Endothelial cell of umbilical vein (primary cell): ENCODE results near the gene CDC45.

ENCODE experiments used
- EZH2 ChIP-seq: IDR thresholded peaks from 2 replicates; pipeline ENCODE4 v1.6.1; 2012; ENCODE audit warnings: borderline replicate concordance, low read depth, mild to moderate bottlenecking, moderate library complexity, low read length, inconsistent platforms; ENCODE audit not compliant: severe bottlenecking
- FOS ChIP-seq: IDR thresholded peaks from 2 replicates; pipeline ENCODE4 v1.6.1; 2011; ENCODE audit warnings: mild to moderate bottlenecking, low read length, moderate library complexity, borderline replicate concordance; ENCODE audit not compliant: insufficient read depth
- GATA2 ChIP-seq: IDR thresholded peaks from 2 replicates; pipeline ENCODE4 v1.7.0; 2011; ENCODE audit warnings: low read depth, mild to moderate bottlenecking, moderate library complexity, mixed read lengths, low read length; ENCODE audit not compliant: insufficient read length, insufficient read depth
- MYC ChIP-seq: IDR thresholded peaks from one replicate; pipeline ENCODE4 v1.6.1; 2011; ENCODE audit warnings: mild to moderate bottlenecking, low read depth, low read length
- POLR2A ChIP-seq: IDR thresholded peaks from 2 replicates; pipeline ENCODE4 v1.6.1; 2012; ENCODE audit warnings: low read depth, mild to moderate bottlenecking, control low read depth, low read length
- POLR2AphosphoS5 ChIP-seq: IDR thresholded peaks from 2 replicates; pipeline ENCODE4 v1.6.1; 2012; ENCODE audit warnings: low read depth, mild to moderate bottlenecking, control low read depth, low read length, moderate library complexity; ENCODE audit not compliant: insufficient read depth
- TF ChIP-seq, protein P1 (sequence below), 2 donors: IDR thresholded peaks; 1 replicate in 1 of 2; 2 replicates in 1 of 2; pipeline ENCODE4 v1.5.1; 2011; ENCODE audit warnings: low read length in 2 of 2, mild to moderate bottlenecking in 2 of 2, moderate library complexity in 2 of 2, control low read depth in 1 of 2, inconsistent platforms in 1 of 2, low read depth in 1 of 2; ENCODE audit not compliant: insufficient read depth in 1 of 2; ENCODE audit errors: extremely low read depth in 1 of 2
- TF ChIP-seq, protein P2 (sequence below): IDR thresholded peaks from 2 replicates; pipeline ENCODE4 v1.6.1; 2011; ENCODE audit not compliant: insufficient read depth, insufficient read length

DNA sequence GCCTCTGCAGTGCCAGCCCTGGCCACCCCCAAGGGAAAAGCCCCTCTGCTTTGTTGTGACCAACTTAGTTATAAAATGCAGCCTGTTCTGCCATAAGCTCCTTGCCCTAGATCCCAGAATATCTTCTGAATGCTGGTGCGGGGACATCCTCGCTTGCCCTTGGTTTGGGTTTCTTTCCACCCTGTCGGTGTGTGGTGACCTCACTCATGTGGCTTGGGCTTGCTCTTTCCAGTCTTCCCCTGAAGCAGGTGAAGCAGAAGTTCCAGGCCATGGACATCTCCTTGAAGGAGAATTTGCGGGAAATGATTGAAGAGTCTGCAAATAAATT, 27.8 kb downstream of the CDC45 start:
- TF ChIP-seq, protein P1, sequence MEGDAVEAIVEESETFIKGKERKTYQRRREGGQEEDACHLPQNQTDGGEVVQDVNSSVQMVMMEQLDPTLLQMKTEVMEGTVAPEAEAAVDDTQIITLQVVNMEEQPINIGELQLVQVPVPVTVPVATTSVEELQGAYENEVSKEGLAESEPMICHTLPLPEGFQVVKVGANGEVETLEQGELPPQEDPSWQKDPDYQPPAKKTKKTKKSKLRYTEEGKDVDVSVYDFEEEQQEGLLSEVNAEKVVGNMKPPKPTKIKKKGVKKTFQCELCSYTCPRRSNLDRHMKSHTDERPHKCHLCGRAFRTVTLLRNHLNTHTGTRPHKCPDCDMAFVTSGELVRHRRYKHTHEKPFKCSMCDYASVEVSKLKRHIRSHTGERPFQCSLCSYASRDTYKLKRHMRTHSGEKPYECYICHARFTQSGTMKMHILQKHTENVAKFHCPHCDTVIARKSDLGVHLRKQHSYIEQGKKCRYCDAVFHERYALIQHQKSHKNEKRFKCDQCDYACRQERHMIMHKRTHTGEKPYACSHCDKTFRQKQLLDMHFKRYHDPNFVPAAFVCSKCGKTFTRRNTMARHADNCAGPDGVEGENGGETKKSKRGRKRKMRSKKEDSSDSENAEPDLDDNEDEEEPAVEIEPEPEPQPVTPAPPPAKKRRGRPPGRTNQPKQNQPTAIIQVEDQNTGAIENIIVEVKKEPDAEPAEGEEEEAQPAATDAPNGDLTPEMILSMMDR (IDR thresholded peaks at IDR 0.05; ENCODE audit: extremely low read depth in 1 of 2, insufficient read depth in 1 of 2, low read depth in 1 of 2, low read length in 2 of 2), result no peak
- no peak for TF ChIP-seq FOS
- TF ChIP-seq POLR2AphosphoS5, result no peak
- no peak for TF ChIP-seq POLR2A
- TF ChIP-seq GATA2, result no peak
- no peak for TF ChIP-seq EZH2
- TF ChIP-seq, protein P2, sequence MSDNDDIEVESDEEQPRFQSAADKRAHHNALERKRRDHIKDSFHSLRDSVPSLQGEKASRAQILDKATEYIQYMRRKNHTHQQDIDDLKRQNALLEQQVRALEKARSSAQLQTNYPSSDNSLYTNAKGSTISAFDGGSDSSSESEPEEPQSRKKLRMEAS, result no peak
- no peak for TF ChIP-seq MYC
